Smooth muscle cell (in vitro differentiated cells): ENCODE measurements around the gene TIGD3. TPM values are rescaled to one million over a fixed set of nuclear protein-coding genes. Genes with fewer than 3 reads are reported as not detected.
A peak's percentile ranks its signal among the peaks of the same experiment; 100 is the strongest.

Experiments
- DNase-seq: peaks from one replicate; lab custom pipeline; 2025; ENCODE audit not compliant: unreplicated experiment; lab: John Stamatoyannopoulos, UW
- H2AFZ ChIP-seq: fragments of 200-600 bp; sonication (generic); 2 replicates; pipeline ENCODE4 v1.6.0; 2016; ENCODE audit warnings: antibody characterized with exemption, low read depth, mild to moderate bottlenecking
- H3F3A ChIP-seq: fragments of 200-600 bp; sonication (generic); 2 replicates; pipeline ENCODE4 v1.6.0; 2017; ENCODE audit warnings: antibody characterized with exemption, low read depth
- H3K27ac ChIP-seq: fragments of 200-600 bp; sonication (generic); 2 replicates; pipeline ENCODE4 v1.5.1; 2016; ENCODE audit warnings: low read depth, mild to moderate bottlenecking
- H3K27me3 ChIP-seq: fragments of 200-600 bp; sonication (generic); 2 replicates; pipeline ENCODE4 v1.6.1; 2016; ENCODE audit warnings: low read depth, mild to moderate bottlenecking
- H3K36me3 ChIP-seq: fragments of 200-600 bp; sonication (generic); 2 replicates; pipeline ENCODE4 v1.5.1; 2016; ENCODE audit warnings: low read depth
- H3K4me1 ChIP-seq: fragments of 200-600 bp; sonication (generic); 2 replicates; pipeline ENCODE4 v1.5.1; 2016; ENCODE audit warnings: low read depth
- H3K4me2 ChIP-seq: fragments of 200-600 bp; sonication (generic); 2 replicates; pipeline ENCODE4 v1.6.0; 2016; ENCODE audit warnings: mild to moderate bottlenecking
- H3K4me3 ChIP-seq: fragments of 200-600 bp; sonication (generic); 2 replicates; pipeline ENCODE4 v1.5.1; 2016; ENCODE audit warnings: mild to moderate bottlenecking
- H3K79me2 ChIP-seq: fragments of 200-600 bp; sonication (generic); 2 replicates; pipeline ENCODE4 v1.6.0; 2016; ENCODE audit warnings: low read depth, mild to moderate bottlenecking
- H3K9ac ChIP-seq: fragments of 200-600 bp; sonication (generic); 2 replicates; pipeline ENCODE4 v1.6.0; 2016; ENCODE audit warnings: low read depth
- H3K9me3 ChIP-seq: fragments of 200-600 bp; sonication (generic); replicated peaks from 2 replicates; pipeline ENCODE4 v1.5.1; 2016; ENCODE audit warnings: low read depth
- H4K20me1 ChIP-seq: fragments of 200-600 bp; sonication (generic); 2 replicates; pipeline ENCODE4 v1.6.0; 2016; ENCODE audit warnings: low read depth
- CTCF ChIP-seq: fragments of 200-600 bp; sonication (generic); IDR thresholded peaks from 2 replicates; pipeline ENCODE4 v1.5.1; 2017; ENCODE audit warnings: borderline replicate concordance, mild to moderate bottlenecking, antibody characterized with exemption; ENCODE audit not compliant: insufficient read depth, poor library complexity, severe bottlenecking
- WGBS: methylation state at CpG from one replicate; pipeline ENCODE4 v1.1.7; 2016; ENCODE audit warnings: low lambda C conversion rate; 5-methylcytosine and 5-hydroxymethylcytosine counted together
- polyA plus RNA-seq: library from polyadenylated mRNA; unstranded; fragments of >200 nt; fragmentation: Nextera tagmentation; extraction: Ambion mirVana; gene quantifications from 2 replicates; pipeline ENCODE4 v1.2.1, GENCODE V29; 2016
- total RNA-seq: library from RNA; depleted of rRNA; stranded (reverse); fragments of >200 nt; gene quantifications from 2 replicates; pipeline ENCODE4 v1.2.3, GENCODE V29; 2014

Gene TIGD3
- total and polyA plus RNA-seq, 2 experiments from 2014 or later = 0.49 TPM; not detected in 1

GRCh38 chr11:65315866-65316226 is 38.7 kb upstream of the TIGD3 start:
- WGBS = 35% methylated on average over 8 of the region's 8 CpGs

GRCh38 chr11:65316227-65317024 is 38.1 kb upstream of the TIGD3 start:
- DNase-seq = no peak
- no peak for TF ChIP-seq CTCF
- WGBS = 60% methylated on average over 20 of the region's 20 CpGs
- Histone ChIP-seq H3K4me2 (peak overlapping the region; percentile 91), H3K4me1 (peaks cover 26% of the 10 kb centered on the region), H3K9me3 (no peaks in the 10 kb centered on the region), H2AFZ (no peak overlapping the region), H3K27ac (no peak overlapping the region), H3K27me3 (no peaks in the 10 kb centered on the region), H3F3A (no peaks in the 10 kb centered on the region), H3K36me3 (no peaks in the 10 kb centered on the region), H3K79me2 (peaks cover 44% of the 10 kb centered on the region), H4K20me1 (peaks cover 53% of the 10 kb centered on the region), H3K4me3 (peak overlapping the region; percentile 78), H3K9ac (no peak overlapping the region)

More at GRCh38 chr11:65315866-65316226, 38.7 kb upstream of the TIGD3 start:
- H3K4me3 ChIP-seq = peak overlapping the region; percentile 78
- no peak overlapping the region for H3K27ac ChIP-seq
- peak overlapping the region; percentile 91 for H3K4me2 ChIP-seq
- H3K9ac ChIP-seq = no peak overlapping the region
- DNase-seq = no peak
- peaks cover 47% of the 10 kb centered on the region for H4K20me1 ChIP-seq
- H3K36me3 ChIP-seq = no peaks in the 10 kb centered on the region
- no peaks in the 10 kb centered on the region for H3K27me3 ChIP-seq
- no peak overlapping the region for H2AFZ ChIP-seq
- no peak for TF ChIP-seq CTCF
- no peaks in the 10 kb centered on the region for H3F3A ChIP-seq
- H3K9me3 ChIP-seq = no peaks in the 10 kb centered on the region
- peaks cover 32% of the 10 kb centered on the region for H3K4me1 ChIP-seq
- peaks cover 44% of the 10 kb centered on the region for H3K79me2 ChIP-seq

- H4K20me1 ChIP-seq = peaks cover 61% of the 10 kb centered on the region
- no peaks in the 10 kb centered on the region for H3K27me3 ChIP-seq
- no peak overlapping the region for H2AFZ ChIP-seq
- peak overlapping the region; percentile 91 for H3K4me2 ChIP-seq
- no peak for TF ChIP-seq CTCF
- WGBS = 47% methylated on average over 13 of the region's 13 CpGs
- no peaks in the 10 kb centered on the region for H3F3A ChIP-seq
- H3K9me3 ChIP-seq = no peaks in the 10 kb centered on the region
- peaks cover 44% of the 10 kb centered on the region for H3K79me2 ChIP-seq
- H3K4me3 ChIP-seq = peak overlapping the region; percentile 78
- no peaks in the 10 kb centered on the region for H3K36me3 ChIP-seq
- no peak for DNase-seq
- H3K27ac ChIP-seq = peak overlapping the region; percentile 11
- H3K4me1 ChIP-seq = peaks cover 23% of the 10 kb centered on the region
- H3K9ac ChIP-seq = no peak overlapping the region
Measured at GRCh38 chr11:65317025-65317786, 37.3 kb upstream of the TIGD3 start.
